ENCODE measurements around the gene ASIC3.

DNA sequence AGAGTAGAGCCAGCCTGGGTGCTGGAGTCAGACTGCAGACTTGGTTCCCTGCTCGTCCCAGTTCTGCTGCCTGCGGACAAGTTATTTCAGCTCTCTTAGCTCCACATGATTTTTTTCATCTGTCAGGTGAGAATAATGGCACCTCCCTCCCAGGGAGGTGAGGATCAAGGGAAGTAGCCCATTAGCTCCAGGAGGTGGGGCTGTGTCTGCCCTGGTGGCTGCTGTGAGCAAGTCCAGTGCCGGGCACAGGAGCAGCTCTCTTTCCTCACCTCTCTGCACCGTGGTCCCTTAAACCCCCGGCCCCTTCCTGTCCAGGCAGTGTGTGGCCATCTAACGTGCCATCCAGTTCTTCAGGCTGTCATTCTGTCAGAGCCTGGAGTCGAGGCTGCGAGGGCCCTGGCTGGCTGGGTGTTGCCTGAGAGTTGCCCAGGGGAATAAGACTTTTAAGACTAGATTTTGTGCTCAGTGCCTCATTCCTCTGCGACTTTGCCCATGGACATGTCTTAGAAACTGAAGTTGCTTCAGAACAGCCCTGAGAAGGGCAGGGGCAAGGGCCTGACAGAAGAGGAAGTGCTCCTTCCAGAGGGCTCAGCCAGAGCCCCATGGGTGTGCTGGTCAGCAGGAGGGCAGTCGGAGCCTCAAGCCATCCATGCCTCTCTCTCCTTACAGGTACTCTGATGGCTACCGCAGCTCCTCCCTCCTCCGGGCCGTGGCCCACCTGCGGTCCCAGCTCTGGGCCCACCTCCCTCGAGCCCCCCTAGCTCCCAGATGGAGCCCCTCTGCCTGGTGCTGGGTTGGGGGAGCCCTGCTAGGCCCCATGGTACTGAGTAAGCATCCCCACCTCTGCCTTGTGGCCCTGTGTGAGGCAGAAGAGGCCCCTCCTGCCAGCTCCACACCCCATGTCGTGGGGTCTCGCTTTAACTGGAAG, 15.1 kb upstream of the ASIC3 start:
- TF ChIP-seq, protein P1, sequence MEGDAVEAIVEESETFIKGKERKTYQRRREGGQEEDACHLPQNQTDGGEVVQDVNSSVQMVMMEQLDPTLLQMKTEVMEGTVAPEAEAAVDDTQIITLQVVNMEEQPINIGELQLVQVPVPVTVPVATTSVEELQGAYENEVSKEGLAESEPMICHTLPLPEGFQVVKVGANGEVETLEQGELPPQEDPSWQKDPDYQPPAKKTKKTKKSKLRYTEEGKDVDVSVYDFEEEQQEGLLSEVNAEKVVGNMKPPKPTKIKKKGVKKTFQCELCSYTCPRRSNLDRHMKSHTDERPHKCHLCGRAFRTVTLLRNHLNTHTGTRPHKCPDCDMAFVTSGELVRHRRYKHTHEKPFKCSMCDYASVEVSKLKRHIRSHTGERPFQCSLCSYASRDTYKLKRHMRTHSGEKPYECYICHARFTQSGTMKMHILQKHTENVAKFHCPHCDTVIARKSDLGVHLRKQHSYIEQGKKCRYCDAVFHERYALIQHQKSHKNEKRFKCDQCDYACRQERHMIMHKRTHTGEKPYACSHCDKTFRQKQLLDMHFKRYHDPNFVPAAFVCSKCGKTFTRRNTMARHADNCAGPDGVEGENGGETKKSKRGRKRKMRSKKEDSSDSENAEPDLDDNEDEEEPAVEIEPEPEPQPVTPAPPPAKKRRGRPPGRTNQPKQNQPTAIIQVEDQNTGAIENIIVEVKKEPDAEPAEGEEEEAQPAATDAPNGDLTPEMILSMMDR (optimal IDR thresholded peaks at IDR 0.05 in 1 of 3, IDR thresholded peaks at IDR 0.05 in 1 of 3, conservative IDR thresholded peaks at IDR 0.05 in 1 of 3; ENCODE audit: extremely low read depth in 1 of 3, insufficient read depth in 2 of 3, low read length in 3 of 3), result peak; percentile 38 to 56 (median 41)
- TF ChIP-seq EZH2 (IDR thresholded peaks at IDR 0.05; ENCODE audit: low read length), result no peak
